Lung (tissue), 12 donors: Measurements from ENCODE around the gene TNNT1. TPM values are rescaled to one million over a fixed set of nuclear protein-coding genes. Genes with fewer than 3 reads are reported as not detected.

Experiments used
- ATAC-seq: fragments of 200-7000 bp; cut with Tn5 transposase; one replicate; pipeline ENCODE4 v1.9.1; 2020; ENCODE audit warnings: moderate number of reproducible peaks; ENCODE audit not compliant: insufficient read depth, low FRiP score
- DNase-seq, 3 donors: peaks; one replicate each; pipeline ENCODE4 v3.0.0-alpha.2; 2013 to 2017
- H3K27ac ChIP-seq, 2 donors: one replicate each; pipeline ENCODE4 v1.5.1; 2013; ENCODE audit warnings: mild to moderate bottlenecking in 2 of 2, moderate library complexity in 2 of 2, control low read depth in 1 of 2, inconsistent platforms in 1 of 2, low read depth in 1 of 2, low read length in 1 of 2
- H3K27me3 ChIP-seq, 3 donors: one replicate each; pipeline ENCODE4 v1.5.1; 2013; ENCODE audit warnings: low read length in 2 of 3; ENCODE audit not compliant: control insufficient read depth in 3 of 3, insufficient read depth in 3 of 3
- H3K36me3 ChIP-seq, 4 donors: one replicate each; pipeline ENCODE4 v1.5.1; 2013; ENCODE audit warnings: low read length in 4 of 4, mild to moderate bottlenecking in 1 of 4, moderate library complexity in 1 of 4; ENCODE audit not compliant: control insufficient read depth in 4 of 4, insufficient read depth in 4 of 4
- H3K4me1 ChIP-seq, 5 donors: one replicate each; pipeline ENCODE4 v1.5.1; 2013; ENCODE audit warnings: low read length in 5 of 5, mild to moderate bottlenecking in 2 of 5, moderate library complexity in 1 of 5; ENCODE audit not compliant: control insufficient read depth in 5 of 5, insufficient read depth in 5 of 5
- H3K4me3 ChIP-seq: one replicate; pipeline ENCODE4 v1.5.1; 2013; ENCODE audit warnings: mild to moderate bottlenecking, control low read depth, moderate library complexity
- H3K9ac ChIP-seq, 2 donors: one replicate each; pipeline ENCODE4 v1.5.1; 2013; ENCODE audit warnings: low read length in 2 of 2, control low read depth in 1 of 2; ENCODE audit not compliant: insufficient read depth in 1 of 2
- H3K9me3 ChIP-seq, 4 donors: one replicate each; pipeline ENCODE4 v1.5.1; 2013; ENCODE audit warnings: low read length in 3 of 4, mild to moderate bottlenecking in 1 of 4, moderate library complexity in 1 of 4; ENCODE audit not compliant: control insufficient read depth in 4 of 4, insufficient read depth in 3 of 4
- CTCF ChIP-seq: IDR thresholded peaks from 2 replicates; pipeline ENCODE4 v1.5.1; 2012; ENCODE audit warnings: mild to moderate bottlenecking; ENCODE audit errors: control extremely low read depth, extremely low read depth
- WGBS, 2 donors: extraction: QIAGEN DNeasy Blood & Tissue Kit; methylation state at CpG; one replicate each; pipeline ENCODE4 v1.1.7; 2013; 5-methylcytosine and 5-hydroxymethylcytosine counted together
- polyA plus RNA-seq, 2 donors: library from polyadenylated mRNA; stranded (reverse); fragments of 200-250 nt; gene quantifications; one replicate each; pipeline ENCODE4 v1.2.1, GENCODE V29; 2013
- total RNA-seq, 2 donors: library from RNA; depleted of rRNA in 1 of 2; stranded (reverse); fragments of >200 nt in 1 of 2; gene quantifications; one replicate each; pipeline ENCODE4 v1.2.1, GENCODE V29; 2014 to 2021
- donor health status: control.
- donor health status: control.
- donor health status: Bipolar disorder and iron deficiency.
- donor health status: healthy.
- donor health status: DM: yes; HTN: yes; CAD: no.

Gene TNNT1
- total and polyA plus RNA-seq, 4 donors = 1.2 to 5.2 (median 2.8) TPM

- WGBS, 2 donors = 30 to 33% methylated on average over 17 of the region's 17 CpGs
- peak overlapping the region in 1 of 2 donors; percentile 9 for H3K27ac ChIP-seq
- no peak overlapping the region for H3K9ac ChIP-seq
- no peak for ATAC-seq
- H3K4me3 ChIP-seq = no peak overlapping the region
- peak in 2 of 3 donors; percentile 24 to 35 for DNase-seq
- H3K4me1 ChIP-seq = peaks cover 0 to 17% (median under 1%) of the 10 kb centered on the region in 5 donors
- peaks cover 0 to 21% (median 4%) of the 10 kb centered on the region in 4 donors for H3K36me3 ChIP-seq
- H3K27me3 ChIP-seq = peaks cover 0 to 48% (median 31%) of the 10 kb centered on the region in 3 donors
- no peaks in the 10 kb centered on the region for H3K9me3 ChIP-seq
- no peak for TF ChIP-seq CTCF
These were observed 61.5 kb downstream of the TNNT1 start for GRCh38 chr19:55087542-55087901.

- Histone ChIP-seq H3K4me3 (no peak overlapping the region), H3K9ac (no peak overlapping the region), H3K4me1 (peaks cover 0 to 17% (median 4%) of the 10 kb centered on the region in 5 donors), H3K27ac (peak overlapping the region in 1 of 2 donors; percentile 9), H3K9me3 (no peaks in the 10 kb centered on the region), H3K36me3 (peaks cover 0 to 15% (median 3%) of the 10 kb centered on the region in 4 donors), H3K27me3 (peaks cover 0 to 53% (median 37%) of the 10 kb centered on the region in 3 donors)
- ATAC-seq = peak; percentile 88
- 3 to 4% methylated on average over 74 of the region's 74 CpGs for WGBS, 2 donors
- TF ChIP-seq CTCF = no peak
- peak; percentile 90 to 92 (median 91) for DNase-seq
These were observed 62.1 kb downstream of the TNNT1 start for GRCh38 chr19:55086730-55087541.

GRCh38 chr19:55085923-55086715 lies 62.9 kb downstream of the TNNT1 start:
- no peak overlapping the region for H3K9ac ChIP-seq
- H3K27ac ChIP-seq = no peak overlapping the region
- WGBS, 2 donors = 38% methylated on average over 32 to 35 of the region's 35 CpGs
- ATAC-seq (no peak), DNase-seq (no peak)
- H3K27me3 ChIP-seq = peaks cover 0 to 59% (median 41%) of the 10 kb centered on the region in 3 donors
- peaks cover 0 to 7% (median 2%) of the 10 kb centered on the region in 4 donors for H3K36me3 ChIP-seq
- H3K4me3 ChIP-seq = no peak overlapping the region
- peaks cover 0 to 2% (median 0%) of the 10 kb centered on the region in 4 donors for H3K9me3 ChIP-seq
- TF ChIP-seq CTCF = no peak
- H3K4me1 ChIP-seq = peaks cover 0 to 17% (median 4%) of the 10 kb centered on the region in 5 donors
